T-cell (primary cell): ENCODE data around the gene PLXNA1. TPM values are rescaled to one million over a fixed set of nuclear protein-coding genes. Genes with fewer than 3 reads are reported as not detected.

Source experiments
- ATAC-seq, 4 experiments: fragments of 200-7000 bp in 3 of 4; fragments of 150-1000 bp in 1 of 4; cut with Tn5 transposase; replicated peaks in 1 of 4; 1 replicate in 3 of 4; 2 replicates in 1 of 4; pipeline ENCODE4 v1.10.0; 2021; ENCODE audit warnings: moderate library complexity in 3 of 4, mild to moderate bottlenecking in 2 of 4, moderate number of reproducible peaks in 1 of 4
- CTCF ChIA-PET, 2 donors: fragments of 300-600 bp; sonication (Branson Sonifier 250); formaldehyde crosslinking; loops; one replicate each; lab custom pipeline; 2022; ENCODE audit warnings: antibody characterized with exemption in 2 of 2; lab: Charles Lee
- POLR2A ChIA-PET, 2 donors: fragments of 300-600 bp; sonication (Branson Sonifier 250); formaldehyde crosslinking; loops; one replicate each; lab custom pipeline; 2022; ENCODE audit warnings: antibody characterized with exemption in 2 of 2; lab: Charles Lee
- DNase-seq, 35 experiments: peaks; one replicate each; pipeline versions ENCODE4 v3.0.0 to v3.0.0-alpha.2; 2013 to 2023
- H3K27ac ChIP-seq: one replicate; pipeline ENCODE4 v1.5.1; 2013; ENCODE audit warnings: low read length
- H3K27me3 ChIP-seq, 2 experiments: replicated peaks in 1 of 2; 1 replicate in 1 of 2; 2 replicates in 1 of 2; pipeline versions ENCODE4 v1.6.1 to v1.7.0; 2013; ENCODE audit warnings: low read length in 1 of 2, mixed read lengths in 1 of 2; ENCODE audit not compliant: control insufficient read depth in 2 of 2, insufficient read depth in 2 of 2; ENCODE audit errors: extremely low read depth in 1 of 2
- H3K36me3 ChIP-seq, 2 donors: 1 replicate in 1 of 2; 2 replicates in 1 of 2; pipeline versions ENCODE4 v1.6.1 to v1.7.0; 2013; ENCODE audit warnings: low read length in 1 of 2; ENCODE audit not compliant: control insufficient read depth in 2 of 2, insufficient read depth in 1 of 2; ENCODE audit errors: extremely low read depth in 1 of 2
- H3K4me1 ChIP-seq, 2 experiments: 1 replicate in 1 of 2; 2 replicates in 1 of 2; pipeline versions ENCODE4 v1.6.1 to v1.7.0; 2013; ENCODE audit warnings: low read length in 2 of 2, mixed read lengths in 1 of 2; ENCODE audit not compliant: insufficient read depth in 2 of 2, control insufficient read depth in 1 of 2; ENCODE audit errors: extremely low read depth in 1 of 2
- H3K4me3 ChIP-seq, 2 donors: 1 replicate in 1 of 2; 2 replicates in 1 of 2; pipeline versions ENCODE4 v1.5.1 to v1.7.0; 2013; ENCODE audit warnings: mild to moderate bottlenecking in 2 of 2, low read length in 1 of 2, moderate library complexity in 1 of 2; ENCODE audit not compliant: control insufficient read depth in 1 of 2; ENCODE audit errors: extremely low read depth in 1 of 2
- H3K9me3 ChIP-seq: 2 replicates; pipeline ENCODE4 v1.7.0; 2013
- H3K27ac Mint-ChIP-seq, 2 donors: one replicate each; pipeline ENCODE4 v1.8.0; 2020 to 2021; ENCODE audit warnings: mild to moderate bottlenecking in 2 of 2, mixed read lengths in 2 of 2
- H3K27me3 Mint-ChIP-seq, 2 donors: one replicate each; pipeline ENCODE4 v1.8.0; 2021 to 2022; ENCODE audit warnings: mixed read lengths in 2 of 2
- H3K36me3 Mint-ChIP-seq: one replicate; pipeline ENCODE4 v1.8.0; 2021; ENCODE audit warnings: mixed read lengths
- H3K4me1 Mint-ChIP-seq, 3 donors: one replicate each; pipeline ENCODE4 v1.8.0; 2020 to 2022; ENCODE audit warnings: mixed read lengths in 3 of 3, mild to moderate bottlenecking in 1 of 3
- H3K4me3 Mint-ChIP-seq, 3 donors: one replicate each; pipeline ENCODE4 v1.8.0; 2020 to 2022; ENCODE audit warnings: mild to moderate bottlenecking in 3 of 3, mixed read lengths in 3 of 3, moderate library complexity in 3 of 3
- H3K9me3 Mint-ChIP-seq, 3 donors: one replicate each; pipeline ENCODE4 v1.8.0; 2020 to 2022; ENCODE audit warnings: mixed read lengths in 3 of 3
- WGBS: methylation state at CpG from one replicate; pipeline ENCODE4 v1.1.5; 2013; ENCODE audit warnings: missing lambda C conversion rate; ENCODE audit not compliant: insufficient coverage; 5-methylcytosine and 5-hydroxymethylcytosine counted together
- total RNA-seq, 35 experiments: library from RNA in 6 of 35; stranded (reverse) in 6 of 35; fragments of 120-200 nt in 1 of 35; gene quantifications; one replicate each; pipeline versions ENCODE4 v1.2.1 to v1.2.4 and lab custom pipeline; 2013 to 2026

The PLXNA1 gene
- total RNA-seq, 5 donors from 2014 or later (not counting 1 experiment from before 2014, with no cell fraction given), result 10.9 to 16.9 (median 16.0) TPM

- H3K4me3 Mint-ChIP-seq, result no peak overlapping the region
- no peaks in the 10 kb centered on the region for H3K9me3 ChIP-seq
- no peaks in the 10 kb centered on the region for H3K4me1 ChIP-seq
- WGBS, result no CpG with 5 or more reads among the region's 5 CpGs
- no peaks in the 10 kb centered on the region for H3K36me3 Mint-ChIP-seq
- no peak overlapping the region for H3K27ac Mint-ChIP-seq
- H3K9me3 Mint-ChIP-seq, result peaks cover 0 to 17% (median 11%) of the 10 kb centered on the region in 3 donors
- H3K27me3 Mint-ChIP-seq, result peaks cover 4 to 15% of the 10 kb centered on the region in 2 donors
- POLR2A ChIA-PET, result no interaction called here
- H3K36me3 ChIP-seq, result no peaks in the 10 kb centered on the region
- ATAC-seq, result no peak
- H3K27ac ChIP-seq, result no peak overlapping the region
- no peak overlapping the region for H3K4me3 ChIP-seq
- CTCF ChIA-PET, result no interaction called here
- H3K27me3 ChIP-seq, result peaks cover 0 to 35% of the 10 kb centered on the region in 2 experiments
- no peak for DNase-seq
- H3K4me1 Mint-ChIP-seq, result no peaks in the 10 kb centered on the region
These were observed 12.0 kb upstream of the PLXNA1 start for GRCh38 chr3:126970921-126971320.

DNA sequence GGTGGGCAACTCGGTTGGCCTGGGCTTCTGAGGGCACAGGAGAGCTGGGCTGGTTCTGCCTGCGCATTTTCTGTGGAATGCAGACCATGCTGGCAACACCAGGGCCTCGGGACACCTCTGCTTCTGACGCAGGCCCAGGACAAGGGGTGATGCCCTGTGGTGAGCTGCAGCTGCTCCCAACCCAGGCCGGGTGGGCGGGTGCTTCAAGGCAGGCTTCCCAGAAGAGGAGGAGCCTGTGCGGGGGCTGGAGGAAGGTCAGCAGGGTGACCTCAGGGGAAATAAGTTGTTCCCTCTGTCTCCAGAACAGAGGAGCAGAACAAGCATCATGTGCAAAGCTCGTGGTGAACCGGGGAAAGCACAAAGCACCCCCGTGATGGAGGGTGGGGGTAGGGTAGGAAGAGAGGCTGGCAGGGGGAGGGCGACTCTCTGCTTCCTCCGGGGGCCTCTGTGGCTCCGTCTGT, 11.0 kb upstream of the PLXNA1 start:
- H3K36me3 Mint-ChIP-seq, result no peaks in the 10 kb centered on the region
- H3K27ac Mint-ChIP-seq, result no peak overlapping the region
- DNase-seq, result no peak
- no peak overlapping the region for H3K4me3 ChIP-seq
- peaks cover 0 to 43% of the 10 kb centered on the region in 2 experiments for H3K27me3 ChIP-seq
- H3K4me1 ChIP-seq, result no peaks in the 10 kb centered on the region
- WGBS, result 34% methylated on average over 11 of the region's 13 CpGs
- peaks cover 4 to 17% of the 10 kb centered on the region in 2 donors for H3K27me3 Mint-ChIP-seq
- CTCF ChIA-PET, result no interaction called here
- POLR2A ChIA-PET, result no interaction called here
- no peaks in the 10 kb centered on the region for H3K9me3 ChIP-seq
- no peak overlapping the region for H3K4me3 Mint-ChIP-seq
- H3K36me3 ChIP-seq, result no peaks in the 10 kb centered on the region
- no peak for ATAC-seq
- H3K4me1 Mint-ChIP-seq, result no peaks in the 10 kb centered on the region
- H3K27ac ChIP-seq, result no peak overlapping the region
- H3K9me3 Mint-ChIP-seq, result peaks cover 0 to 17% (median 11%) of the 10 kb centered on the region in 3 donors

- ChIA-PET CTCF (no interaction called here), POLR2A (no interaction called here)
- Histone ChIP-seq H3K9me3 (no peaks in the 10 kb centered on the region), H3K27me3 (peaks cover 0 to 53% of the 10 kb centered on the region in 2 experiments), H3K4me1 (no peaks in the 10 kb centered on the region), H3K4me3 (no peak overlapping the region), H3K36me3 (no peaks in the 10 kb centered on the region), H3K27ac (no peak overlapping the region)
- H3K36me3 Mint-ChIP-seq, result no peaks in the 10 kb centered on the region
- no peak for DNase-seq
- no peak overlapping the region for H3K4me3 Mint-ChIP-seq
- no peak overlapping the region for H3K27ac Mint-ChIP-seq
- WGBS, result 79% methylated on average over 5 of the region's 5 CpGs
- peaks cover 0 to 17% (median 11%) of the 10 kb centered on the region in 3 donors for H3K9me3 Mint-ChIP-seq
- no peaks in the 10 kb centered on the region for H3K4me1 Mint-ChIP-seq
- ATAC-seq, result no peak
- peaks cover 6 to 20% of the 10 kb centered on the region in 2 donors for H3K27me3 Mint-ChIP-seq
These were observed 10.0 kb upstream of the PLXNA1 start for GRCh38 chr3:126972866-126973265.

DNA sequence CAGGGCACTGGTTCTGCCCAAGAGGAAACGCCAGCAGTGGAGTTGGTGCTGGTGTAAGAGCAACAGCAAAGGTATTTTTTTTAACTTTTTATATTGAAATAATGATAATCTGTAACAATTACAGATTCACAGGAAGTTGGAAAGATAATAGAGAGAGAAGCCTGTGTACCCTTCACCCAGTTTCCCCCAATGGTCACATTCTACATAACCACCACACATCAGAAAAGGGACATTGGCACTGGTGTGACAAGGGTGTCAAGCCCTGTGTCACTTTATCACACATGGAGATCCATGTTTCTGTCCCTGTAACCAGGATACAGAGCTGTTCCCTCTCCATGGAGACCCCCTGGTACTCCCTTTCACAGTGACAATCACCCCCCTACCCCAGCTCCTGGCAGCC, 9.1 kb upstream of the PLXNA1 start:
- H3K9me3 ChIP-seq, result no peaks in the 10 kb centered on the region
- Mint-ChIP-seq H3K9me3 (peaks cover 0 to 17% (median 11%) of the 10 kb centered on the region in 3 donors), H3K4me3 (no peak overlapping the region), H3K4me1 (no peaks in the 10 kb centered on the region), H3K27ac (no peak overlapping the region), H3K27me3 (peaks cover 14 to 24% of the 10 kb centered on the region in 2 donors), H3K36me3 (no peaks in the 10 kb centered on the region)
- ChIA-PET CTCF (no interaction called here), POLR2A (interaction anchor here in 1 of 2 donors (0.5 kb wide), 1 partner anchor 254 kb away, joined by 3 read pairs; no protein-coding TSS in a partner anchor)
- no peaks in the 10 kb centered on the region for H3K36me3 ChIP-seq
- H3K27me3 ChIP-seq, result peaks cover 2 to 57% of the 10 kb centered on the region in 2 experiments
- no peaks in the 10 kb centered on the region for H3K4me1 ChIP-seq
- no peak for DNase-seq
- H3K27ac ChIP-seq, result no peak overlapping the region
- ATAC-seq, result no peak
- WGBS, result no CpG with 5 or more reads among the region's 1 CpG
- no peak overlapping the region for H3K4me3 ChIP-seq

DNA sequence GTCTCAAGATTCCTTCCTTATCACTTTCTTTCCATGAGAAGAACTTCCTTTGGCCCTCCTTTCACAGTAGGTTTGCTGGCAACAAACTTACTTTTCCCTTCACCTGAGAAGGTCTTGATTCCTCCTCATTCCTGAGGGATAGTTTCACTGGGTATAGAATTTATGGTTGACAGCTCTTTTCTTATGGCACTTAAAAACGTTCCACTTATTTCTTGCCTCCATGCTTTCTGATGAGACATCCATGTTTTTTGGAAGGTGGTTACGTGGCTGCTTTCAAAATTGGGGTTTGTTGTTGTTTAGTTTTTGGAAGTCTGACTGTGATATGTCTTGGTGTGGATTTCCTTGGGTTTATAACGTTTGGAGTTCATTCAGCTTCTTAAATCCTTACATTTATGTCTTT, 8.2 kb upstream of the PLXNA1 start:
- Mint-ChIP-seq H3K27me3 (peaks cover 14 to 25% of the 10 kb centered on the region in 2 donors), H3K4me3 (no peak overlapping the region), H3K9me3 (peaks cover 0 to 17% (median 11%) of the 10 kb centered on the region in 3 donors), H3K27ac (no peak overlapping the region), H3K4me1 (no peaks in the 10 kb centered on the region), H3K36me3 (no peaks in the 10 kb centered on the region)
- POLR2A ChIA-PET, result no interaction called here
- no peak for DNase-seq
- Histone ChIP-seq H3K27ac (no peak overlapping the region), H3K27me3 (peaks cover 2 to 64% of the 10 kb centered on the region in 2 experiments), H3K4me3 (no peak overlapping the region), H3K36me3 (no peaks in the 10 kb centered on the region), H3K4me1 (no peaks in the 10 kb centered on the region), H3K9me3 (no peaks in the 10 kb centered on the region)
- WGBS, result no CpG with 5 or more reads among the region's 3 CpGs
- ATAC-seq, result no peak
- CTCF ChIA-PET, result no interaction called here

- Histone ChIP-seq H3K27me3 (peaks cover 2 to 62% of the 10 kb centered on the region in 2 experiments), H3K36me3 (no peaks in the 10 kb centered on the region), H3K4me1 (peaks cover 0 to 5% of the 10 kb centered on the region in 2 experiments), H3K27ac (no peak overlapping the region), H3K9me3 (no peaks in the 10 kb centered on the region), H3K4me3 (no peak overlapping the region)
- ATAC-seq (no peak), DNase-seq (no peak)
- Mint-ChIP-seq H3K27ac (no peak overlapping the region), H3K27me3 (peaks cover 9 to 28% of the 10 kb centered on the region in 2 donors), H3K4me1 (peaks cover 0 to 9% (median 8%) of the 10 kb centered on the region in 3 donors), H3K9me3 (peaks cover 0 to 17% (median 11%) of the 10 kb centered on the region in 3 donors), H3K4me3 (no peak overlapping the region), H3K36me3 (no peaks in the 10 kb centered on the region)
- ChIA-PET CTCF (no interaction called here), POLR2A (no interaction called here)
- 100% methylated on average over 1 of the region's 7 CpGs for WGBS
These were observed 6.0 kb upstream of the PLXNA1 start for GRCh38 chr3:126976906-126977305.
